ENCODE results near the gene MTHFD1L. TPM values are rescaled to one million over a fixed set of nuclear protein-coding genes. Genes with fewer than 3 reads are reported as not detected.

The MTHFD1L gene
- total and polyA plus RNA-seq, 2 of the 4 experiments (the other 2 are of a cell fraction), result 43.5 to 53.2 TPM

GRCh38 chr6:150890346-150890745, 24.8 kb downstream of the MTHFD1L start:
- peak overlapping the region; percentile 4; the same call in 1 of the 2 replicates for H4K91ac ChIP-seq (ENCODE audit: insufficient read depth, low read depth, low read length)
- CTCF ChIA-PET, result interaction anchor here (1.4 to 4.9 kb wide), 2 partner anchors 73 to 435 kb away, joined by 6 to 55 read pairs; no protein-coding TSS in a partner anchor
- no peak overlapping the region for H2AFZ ChIP-seq (replicated peaks; ENCODE audit: low read length, poor library complexity)
- H3K9me3 ChIP-seq (ENCODE audit: control insufficient read depth, insufficient read depth, low read length), result no peaks in the 10 kb centered on the region
- no peak overlapping the region for H2AK9ac ChIP-seq (replicated peaks; ENCODE audit: low read depth, low read length, poor library complexity)
- intact Hi-C loops (cut with micrococcal nuclease), result loop anchor here (5.0 to 10.0 kb wide), 3 partner anchors 122 to 502 kb away; partner anchors contain the start of gene ZBTB2
- H3K18ac ChIP-seq (ENCODE audit: low read depth, low read length), result no peak overlapping the region; the same call in 1 of the 2 replicates
- H2AK5ac ChIP-seq (ENCODE audit: low read depth, low read length), result peak overlapping the region; percentile 26; the same call in 1 of the 2 replicates
- POLR2A ChIA-PET (ENCODE audit: unreplicated experiment), result no interaction called here
- peaks cover 7% of the 10 kb centered on the region for H4K20me1 ChIP-seq (ENCODE audit: insufficient read depth, low read length)
- no peak for ATAC-seq (ENCODE audit: low read depth)
- peaks cover 3% of the 10 kb centered on the region; the same call in 1 of the 2 replicates for H3K9me1 ChIP-seq (ENCODE audit: insufficient read depth, low read length)
- no peak overlapping the region for H4K8ac ChIP-seq (ENCODE audit: low read depth in 2 of 2, low read length in 2 of 2)
- H2BK20ac ChIP-seq (ENCODE audit: low read depth, low read length), result no peak overlapping the region
- no peak for DNase-seq
- no peak overlapping the region for H3K14ac ChIP-seq (replicated peaks; ENCODE audit: low read depth, low read length)
- H4K5ac ChIP-seq (ENCODE audit: low read depth, low read length), result peak overlapping the region; percentile 10
- WGBS, 2 experiments (ENCODE audit: extremely low coverage in 2 of 2, insufficient read length in 1 of 2), result 95% methylated on average over 10 of the region's 13 CpGs; no CpG with 5 or more reads in 1 of the 2 experiments
- no peak overlapping the region for H3K56ac ChIP-seq (ENCODE audit: extremely low read depth, insufficient read depth, low read length)
- H3K36me3 ChIP-seq (ENCODE audit: control insufficient read depth, insufficient read depth, low read length), result peaks cover 54% of the 10 kb centered on the region
- no TSS peak for BruUV-seq (replicated peaks)
- no peaks in the 10 kb centered on the region for H3K27me3 ChIP-seq (ENCODE audit: control insufficient read depth, insufficient read depth, low read length)
- no peak overlapping the region for H2BK120ac ChIP-seq (ENCODE audit: low read depth, low read length)
- H3K4me1 ChIP-seq (ENCODE audit: control insufficient read depth, insufficient read depth, low read length), result peaks cover 11% of the 10 kb centered on the region
- H3K79me1 ChIP-seq (ENCODE audit: low read depth in 1 of 2, low read length in 2 of 2), result peaks cover 38 to 51% of the 10 kb centered on the region in 2 experiments
- in situ Hi-C loops (cut with MboI; ENCODE audit: low sequenced_read_pairs), result loop anchor here (5.0 kb wide), 1 partner anchor 442 kb away; no protein-coding TSS in a partner anchor
- no peak overlapping the region for H3K4me2 ChIP-seq (ENCODE audit: low read depth, low read length)
- H3K27ac ChIP-seq (ENCODE audit: insufficient read depth, low read length), result peak overlapping the region; percentile 50; the same call in 1 of the 2 replicates
- H3K4me3 ChIP-seq (ENCODE audit: insufficient read depth, low read depth, low read length), result no peak overlapping the region
- no peak overlapping the region; the same call in 2 of the 3 replicates for H2BK15ac ChIP-seq (ENCODE audit: low read depth, low read length)
- dilution Hi-C loops (cut with HindIII; ENCODE audit: low sequenced_read_pairs, unreplicated experiment), result no loop called here
- no peak overlapping the region; the same call in 1 of the 2 replicates for H3K4ac ChIP-seq (ENCODE audit: low read depth, low read length)
- TF ChIP-seq MAFK (IDR thresholded peaks at IDR 0.05; ENCODE audit: low read depth, low read length) (no peak), POLR2A (IDR thresholded peaks at IDR 0.05; ENCODE audit: low read depth, low read length) (0 out of 2 replicates have a peak, but pooled peaks have one; percentile 6), NFE2L2 (IDR thresholded peaks at IDR 0.05; ENCODE audit: low read depth, low read length) (no peak), CEBPB (IDR thresholded peaks at IDR 0.05; ENCODE audit: low read depth, low read length) (no peak)
- peak overlapping the region; percentile 61 for H2BK5ac ChIP-seq (ENCODE audit: low read depth, low read length, poor library complexity, severe bottlenecking)
- no peak overlapping the region for H3K9ac ChIP-seq (ENCODE audit: low read depth, low read length)
- no peak overlapping the region for H3K23ac ChIP-seq (ENCODE audit: low read depth, low read length)
